ENCODE data around the gene CD96. TPM values are rescaled to one million over a fixed set of nuclear protein-coding genes. Genes with fewer than 3 reads are reported as not detected.

Gene CD96
- total and polyA plus RNA-seq, 2 donors (not counting 3 experiments of a cell fraction or from before 2014, with no cell fraction given) = not detected

GRCh38 chr3:111598552-111598951 lies 56.6 kb downstream of the CD96 start:
- ChIA-PET POLR2A (no interaction called here), CTCF (interaction anchor here (1.4 kb wide), 1 partner anchor 14 kb away, joined by 3 read pairs; no protein-coding TSS in a partner anchor)
- Histone ChIP-seq H3K4me1 (ENCODE audit: control insufficient read depth, extremely low read depth, insufficient read depth, low read length) (no peaks in the 10 kb centered on the region), H3K4me2 (ENCODE audit: insufficient read depth, low read length) (no peak overlapping the region), H3K9ac (replicated peaks; ENCODE audit: extremely low read depth, insufficient read depth, low read length) (no peak overlapping the region), H3K36me3 (ENCODE audit: control insufficient read depth in 2 of 2, extremely low read depth in 1 of 2, insufficient read depth in 2 of 2, low read length in 2 of 2) (no peaks in the 10 kb centered on the region), H3K27ac (ENCODE audit: insufficient read depth, low read depth, low read length) (no peak overlapping the region), H2AFZ (ENCODE audit: low read depth, low read length) (no peak overlapping the region), H3K9me1 (replicated peaks; ENCODE audit: control insufficient read depth, extremely low read depth, insufficient read depth, low read length) (no peaks in the 10 kb centered on the region), H3K4me3 (replicated peaks in 1 of 3; ENCODE audit: insufficient read depth in 1 of 3, low read depth in 1 of 3, low read length in 3 of 3) (no peak overlapping the region), H3K9me3 (replicated peaks; ENCODE audit: control insufficient read depth, insufficient read depth, low read length) (no peaks in the 10 kb centered on the region), H3K79me2 (ENCODE audit: control insufficient read depth, insufficient read depth, low read length) (no peaks in the 10 kb centered on the region), H3K27me3 (ENCODE audit: control insufficient read depth in 2 of 2, insufficient read depth in 2 of 2, low read length in 2 of 2) (peaks cover 2 to 5% of the 10 kb centered on the region in 2 experiments), H4K20me1 (replicated peaks; ENCODE audit: control insufficient read depth, extremely low read depth, insufficient read depth, low read length) (no peaks in the 10 kb centered on the region)
- no TSS peak for BruUV-seq (replicated peaks)
- dilution Hi-C loops (cut with MboI; ENCODE audit: extremely low pct_ligation_motif_present, low sequenced_read_pairs) (no loop called here), intact Hi-C loops (cut with micrococcal nuclease) (no loop called here)
- DNase-seq (ENCODE audit: low read depth, low spot score) (no peak), FAIRE-seq (no peak)
- TF ChIP-seq EZH2 (IDR thresholded peaks at IDR 0.05; ENCODE audit: borderline replicate concordance, low read depth, low read length, severe bottlenecking) = no peak
- no peak for TF ChIP-seq GATA2 (IDR thresholded peaks at IDR 0.05; ENCODE audit: insufficient read depth, insufficient read length, low read depth, low read length)
- no peak for TF ChIP-seq JUN (IDR thresholded peaks at IDR 0.05; ENCODE audit: borderline replicate concordance, insufficient read depth, insufficient read length, low read depth)
- TF ChIP-seq MYC (IDR thresholded peaks at IDR 0.05; ENCODE audit: low read depth, low read length) = no peak
- TF ChIP-seq MAX (IDR thresholded peaks at IDR 0.05; ENCODE audit: insufficient read depth, insufficient read length) = no peak
- no peak for TF ChIP-seq POLR2AphosphoS5 (IDR thresholded peaks at IDR 0.05; ENCODE audit: insufficient read depth, low read depth, low read length)

GRCh38 chr3:111601810-111602209 lies 59.8 kb downstream of the CD96 start:
- Histone ChIP-seq H3K27ac (ENCODE audit: insufficient read depth, low read depth, low read length) (no peak overlapping the region), H3K4me1 (ENCODE audit: control insufficient read depth, extremely low read depth, insufficient read depth, low read length) (no peaks in the 10 kb centered on the region), H3K79me2 (ENCODE audit: control insufficient read depth, insufficient read depth, low read length) (no peaks in the 10 kb centered on the region), H3K4me3 (replicated peaks in 1 of 3; ENCODE audit: insufficient read depth in 1 of 3, low read depth in 1 of 3, low read length in 3 of 3) (no peak overlapping the region), H3K36me3 (ENCODE audit: control insufficient read depth in 2 of 2, extremely low read depth in 1 of 2, insufficient read depth in 2 of 2, low read length in 2 of 2) (no peaks in the 10 kb centered on the region), H3K9ac (replicated peaks; ENCODE audit: extremely low read depth, insufficient read depth, low read length) (no peak overlapping the region), H3K9me1 (replicated peaks; ENCODE audit: control insufficient read depth, extremely low read depth, insufficient read depth, low read length) (no peaks in the 10 kb centered on the region), H2AFZ (ENCODE audit: low read depth, low read length) (no peak overlapping the region), H3K9me3 (replicated peaks; ENCODE audit: control insufficient read depth, insufficient read depth, low read length) (no peaks in the 10 kb centered on the region), H4K20me1 (replicated peaks; ENCODE audit: control insufficient read depth, extremely low read depth, insufficient read depth, low read length) (no peaks in the 10 kb centered on the region), H3K4me2 (ENCODE audit: insufficient read depth, low read length) (no peak overlapping the region), H3K27me3 (ENCODE audit: control insufficient read depth in 2 of 2, insufficient read depth in 2 of 2, low read length in 2 of 2) (peaks cover 2 to 6% of the 10 kb centered on the region in 2 experiments)
- TF ChIP-seq EZH2 (IDR thresholded peaks at IDR 0.05; ENCODE audit: borderline replicate concordance, low read depth, low read length, severe bottlenecking) (no peak), POLR2AphosphoS5 (IDR thresholded peaks at IDR 0.05; ENCODE audit: insufficient read depth, low read depth, low read length) (no peak), FOS (IDR thresholded peaks at IDR 0.05; ENCODE audit: borderline replicate concordance, insufficient read depth, low read length) (no peak), CTCF (IDR thresholded peaks at IDR 0.05; ENCODE audit: extremely low read depth in 1 of 2, insufficient read depth in 1 of 2, low read depth in 1 of 2, low read length in 2 of 2) (no peak), POLR2A (IDR thresholded peaks at IDR 0.05; ENCODE audit: low read depth, low read length) (no peak), JUN (IDR thresholded peaks at IDR 0.05; ENCODE audit: borderline replicate concordance, insufficient read depth, insufficient read length, low read depth) (no peak), MAX (IDR thresholded peaks at IDR 0.05; ENCODE audit: insufficient read depth, insufficient read length) (no peak), MYC (IDR thresholded peaks at IDR 0.05; ENCODE audit: low read depth, low read length) (no peak), GATA2 (IDR thresholded peaks at IDR 0.05; ENCODE audit: insufficient read depth, insufficient read length, low read depth, low read length) (no peak)
- ChIA-PET POLR2A (no interaction called here), CTCF (no interaction called here)
- dilution Hi-C loops (cut with MboI; ENCODE audit: extremely low pct_ligation_motif_present, low sequenced_read_pairs) (no loop called here), intact Hi-C loops (cut with micrococcal nuclease) (no loop called here)
- no TSS peak for BruUV-seq (replicated peaks)
- DNase-seq (ENCODE audit: low read depth, low spot score) (no peak), FAIRE-seq (no peak)

Measured in endothelial cell of umbilical vein (primary cell).